GM10266 (cell line): Measurements from ENCODE around the gene COX19.

Experiments
- DNase-seq: peaks from one replicate; pipeline ENCODE4 v3.0.0; 2012; ENCODE audit errors: extremely low spot score
- TF ChIP-seq, protein P1 (sequence below): IDR thresholded peaks from 2 replicates; pipeline ENCODE4 v1.5.1; 2012; ENCODE audit warnings: mild to moderate bottlenecking, low read depth; ENCODE audit not compliant: control insufficient read depth, insufficient read depth; ENCODE audit errors: missing control alignments

COX19 gene

DNA sequence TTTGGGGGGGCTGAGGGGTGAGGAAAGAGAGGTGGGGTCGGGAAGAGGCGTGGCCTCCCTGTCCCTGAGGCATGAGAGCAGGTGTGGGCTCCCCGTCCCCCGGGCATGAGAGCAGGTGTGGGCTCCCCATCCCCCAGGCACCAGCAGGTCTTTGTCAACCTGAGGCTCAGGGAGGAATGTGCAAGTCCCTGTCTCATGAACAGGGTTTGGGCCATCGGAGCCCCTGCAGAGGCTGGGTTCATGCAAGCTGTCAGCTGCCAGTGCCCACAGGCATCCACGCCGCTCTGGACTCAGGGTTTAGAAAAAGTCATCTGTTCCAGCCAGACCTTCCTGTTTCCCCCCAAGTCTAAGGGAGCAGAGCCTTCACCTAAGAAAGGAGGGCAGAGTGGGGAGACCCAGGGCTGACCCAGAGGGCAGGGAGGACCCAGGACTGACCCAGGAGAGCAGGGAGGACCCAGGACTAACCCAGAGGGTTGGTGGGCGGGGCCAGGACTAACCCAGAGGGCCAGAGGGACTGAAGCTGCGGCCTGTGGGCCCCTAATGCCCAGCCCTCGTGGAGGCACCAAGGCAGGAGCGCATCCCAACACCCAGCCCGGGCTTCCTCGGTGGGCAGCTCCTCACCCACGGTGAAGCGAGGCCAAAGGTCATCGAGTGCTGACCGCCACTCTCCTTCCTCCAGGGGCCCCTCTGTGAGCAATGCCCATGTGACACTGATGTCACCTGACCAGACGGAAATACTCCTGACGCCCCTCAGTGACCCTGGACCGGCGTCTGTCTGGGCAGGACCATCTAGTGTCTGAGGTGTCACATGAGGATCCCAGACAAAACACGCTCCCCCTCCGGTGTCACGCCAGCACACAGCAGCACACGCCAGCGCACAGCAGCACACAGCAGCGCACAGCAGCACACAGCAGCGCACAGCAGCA lies 40.1 kb upstream of the COX19 start:
- DNase-seq: no peak

DNA sequence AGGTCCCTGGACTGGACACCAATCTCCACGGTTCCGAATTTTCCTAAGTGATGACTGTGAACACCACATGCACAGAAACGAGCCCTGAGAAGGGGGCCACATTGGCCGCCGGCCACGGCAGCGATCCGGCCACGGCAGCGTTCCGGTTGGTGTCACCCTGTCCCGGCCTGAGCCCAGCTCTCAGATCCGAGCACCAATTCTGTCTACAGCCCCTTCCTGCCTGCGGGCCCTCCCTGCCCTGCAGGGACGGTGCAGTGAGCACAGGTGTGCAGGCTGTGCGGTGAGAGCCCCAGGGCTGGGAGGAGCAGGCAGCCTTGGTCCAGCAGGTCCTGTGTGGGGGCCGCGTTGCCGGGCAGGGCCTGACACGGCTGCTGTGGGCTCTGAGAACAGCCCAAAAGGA lies 39.3 kb upstream of the COX19 start:
- DNase-seq: no peak
- TF ChIP-seq, protein P1, sequence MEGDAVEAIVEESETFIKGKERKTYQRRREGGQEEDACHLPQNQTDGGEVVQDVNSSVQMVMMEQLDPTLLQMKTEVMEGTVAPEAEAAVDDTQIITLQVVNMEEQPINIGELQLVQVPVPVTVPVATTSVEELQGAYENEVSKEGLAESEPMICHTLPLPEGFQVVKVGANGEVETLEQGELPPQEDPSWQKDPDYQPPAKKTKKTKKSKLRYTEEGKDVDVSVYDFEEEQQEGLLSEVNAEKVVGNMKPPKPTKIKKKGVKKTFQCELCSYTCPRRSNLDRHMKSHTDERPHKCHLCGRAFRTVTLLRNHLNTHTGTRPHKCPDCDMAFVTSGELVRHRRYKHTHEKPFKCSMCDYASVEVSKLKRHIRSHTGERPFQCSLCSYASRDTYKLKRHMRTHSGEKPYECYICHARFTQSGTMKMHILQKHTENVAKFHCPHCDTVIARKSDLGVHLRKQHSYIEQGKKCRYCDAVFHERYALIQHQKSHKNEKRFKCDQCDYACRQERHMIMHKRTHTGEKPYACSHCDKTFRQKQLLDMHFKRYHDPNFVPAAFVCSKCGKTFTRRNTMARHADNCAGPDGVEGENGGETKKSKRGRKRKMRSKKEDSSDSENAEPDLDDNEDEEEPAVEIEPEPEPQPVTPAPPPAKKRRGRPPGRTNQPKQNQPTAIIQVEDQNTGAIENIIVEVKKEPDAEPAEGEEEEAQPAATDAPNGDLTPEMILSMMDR: no peak

More for the DNA sequence above, 40.1 kb upstream of the COX19 start:
- TF ChIP-seq, protein P1: no peak

DNA sequence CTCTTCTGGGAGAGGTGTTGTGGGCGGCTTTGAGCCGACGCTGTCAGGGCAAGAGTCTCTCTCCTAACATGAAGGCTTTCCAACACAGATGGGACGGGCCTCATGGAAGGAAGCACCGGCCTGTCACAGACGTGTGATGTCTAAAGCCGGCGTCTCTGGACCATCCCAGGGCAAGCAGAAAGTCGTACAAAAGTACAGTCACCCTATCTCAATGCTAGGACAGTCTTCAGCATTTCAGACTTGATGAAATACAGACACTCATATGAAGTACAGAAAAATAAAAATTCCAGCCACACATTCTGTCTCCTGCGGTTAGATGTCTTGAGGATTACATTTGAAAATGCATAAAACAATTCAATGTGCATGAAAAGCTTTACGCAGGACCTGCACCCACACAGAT lies 38.2 kb upstream of the COX19 start:
- DNase-seq: no peak
- TF ChIP-seq, protein P1: no peak

DNA sequence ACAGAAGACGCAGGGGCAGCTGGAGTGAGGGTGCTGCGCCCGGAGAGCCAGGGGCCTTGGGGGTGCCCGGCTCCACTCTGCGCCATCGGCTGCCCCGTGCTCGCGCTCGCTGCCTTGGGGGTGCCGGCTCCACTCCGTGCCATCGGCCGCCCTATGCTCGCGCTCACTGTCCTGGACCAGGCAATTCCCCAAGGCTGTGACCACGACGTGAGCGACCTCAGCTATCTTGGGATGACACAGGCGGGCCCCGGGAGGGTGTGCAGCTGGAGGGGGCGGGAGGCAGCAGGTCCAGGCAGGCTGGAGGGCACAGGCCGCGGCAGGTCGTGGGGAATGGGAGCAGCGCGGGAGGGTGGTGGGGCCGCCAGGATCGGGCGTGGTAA lies 37.4 kb upstream of the COX19 start:
- no peak for DNase-seq
- TF ChIP-seq, protein P1: no peak

DNA sequence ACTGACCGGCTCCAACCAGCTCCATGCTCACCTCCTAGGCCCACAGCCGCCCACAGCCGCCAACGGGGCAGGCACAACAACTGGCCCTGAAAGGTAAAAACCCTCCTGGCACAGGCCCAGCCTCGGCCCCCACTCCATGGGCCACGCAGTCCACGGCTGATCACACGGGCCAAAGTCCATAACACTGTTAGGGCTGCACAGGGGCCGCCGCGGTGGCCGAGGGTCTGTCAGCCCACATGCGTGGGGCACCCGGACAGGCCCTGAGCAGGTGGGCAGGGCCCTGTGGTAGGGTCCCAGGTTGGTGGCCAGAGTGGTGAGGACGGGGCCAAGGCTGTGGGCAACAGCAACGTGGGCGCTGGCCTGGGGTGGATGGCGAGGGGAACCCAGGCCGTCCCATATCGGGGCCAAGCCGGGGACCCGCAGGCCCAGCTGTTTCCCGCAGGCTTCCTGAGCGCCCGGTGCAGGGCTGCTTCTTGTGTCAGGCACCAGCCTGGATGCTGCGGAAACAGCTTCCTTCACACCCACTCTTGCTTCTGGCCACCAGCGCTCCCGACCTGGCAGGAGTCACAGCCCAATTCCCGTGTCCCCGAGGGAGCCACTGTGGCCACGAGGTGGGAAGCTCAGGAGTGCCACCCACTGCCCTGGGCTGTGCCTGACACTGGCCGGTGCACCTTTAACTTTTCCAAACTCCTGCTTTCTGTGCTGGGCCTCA lies 36.8 kb upstream of the COX19 start:
- DNase-seq: no peak
- TF ChIP-seq, protein P1: peak; percentile 5

DNA sequence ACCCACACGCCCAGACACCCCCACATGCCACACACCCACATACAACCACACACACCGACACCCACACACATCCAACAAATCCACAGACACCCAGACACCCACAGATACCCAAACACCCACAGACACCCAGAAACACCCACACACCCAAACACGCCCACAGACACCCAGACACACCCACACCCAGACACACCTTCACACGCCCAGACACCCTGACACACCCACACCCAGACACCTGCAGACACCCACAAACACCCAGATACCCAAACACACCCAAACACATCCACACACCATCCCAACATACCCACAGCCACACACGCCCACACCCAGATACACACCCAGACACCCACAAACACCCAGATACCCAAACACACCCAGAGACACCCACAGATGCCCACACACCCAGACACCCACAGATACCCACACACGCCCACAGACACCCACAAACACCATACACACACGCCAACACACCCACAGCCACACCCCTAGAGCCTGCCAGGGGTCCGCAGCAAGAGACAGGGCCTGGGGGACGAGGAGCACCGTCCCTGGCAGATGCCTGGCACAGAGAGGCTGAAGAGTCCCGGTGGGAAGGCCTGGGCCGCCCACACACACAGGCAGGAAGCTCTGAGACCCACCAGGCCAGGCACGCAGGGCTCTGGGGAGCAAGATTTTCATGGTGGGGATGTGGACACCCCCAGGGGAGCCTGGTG lies 36.1 kb upstream of the COX19 start:
- TF ChIP-seq, protein P1: no peak
- DNase-seq: no peak
